GM12873 (cell line): Measurements from ENCODE around the gene CCDC88B.

Experiments used
- CTCF ChIP-seq: IDR thresholded peaks from 2 replicates; pipeline ENCODE4 v1.5.1; 2012; ENCODE audit warnings: low read depth, mild to moderate bottlenecking, moderate library complexity, low read length, control low read depth; ENCODE audit not compliant: insufficient read depth; ENCODE audit errors: missing control alignments

CCDC88B gene

GRCh38 chr11:64299847-64300648 is 40.0 kb upstream of the CCDC88B start, which contains the start of gene CATSPERZ:
Gene CATSPERZ (plus strand): TSS chr11:64300358. CDS start chr11:64300411, 53 bp downstream.
- no peak for TF ChIP-seq CTCF

- no peak for TF ChIP-seq CTCF
Observed at GRCh38 chr11:64303109-64304031, 36.6 kb upstream of the CCDC88B start.

GRCh38 chr11:64304032-64304315 is 36.0 kb upstream of the CCDC88B start:
- no peak for TF ChIP-seq CTCF

GRCh38 chr11:64304316-64305072 is 35.5 kb upstream of the CCDC88B start:
- TF ChIP-seq CTCF = peak; percentile 96

- no peak for TF ChIP-seq CTCF
Observed at GRCh38 chr11:64305075-64305690, 34.8 kb upstream of the CCDC88B start, which contains the start of gene ESRRA. Gene ESRRA (plus strand): TSS chr11:64305524. CDS start chr11:64307180, 1,656 bp downstream.

GRCh38 chr11:64305691-64306562 is 34.1 kb upstream of the CCDC88B start:
- peak; percentile 52 for TF ChIP-seq CTCF
